ENCODE measurements around the gene TRIP12. TPM values are rescaled to one million over a fixed set of nuclear protein-coding genes. Genes with fewer than 3 reads are reported as not detected.

Gene TRIP12
- polyA plus RNA-seq, 1 of the 3 experiments (the other 2 are of a cell fraction): 30.3 TPM

GRCh38 chr2:229874647-229875046 lies 47.2 kb downstream of the TRIP12 start:
- H3K4me2 ChIP-seq: no peak overlapping the region
- no peaks in the 10 kb centered on the region for H3K9me2 ChIP-seq
- no peak for DNase-seq
- no peaks in the 10 kb centered on the region for H3K27me3 ChIP-seq (ENCODE audit: insufficient read depth)
- H3K9me3 ChIP-seq: no peaks in the 10 kb centered on the region
- H3K4me1 ChIP-seq (ENCODE audit: control insufficient read depth in 1 of 2, insufficient read depth in 2 of 2, low read depth in 1 of 2, low read length in 1 of 2): peaks cover 0 to 4% of the 10 kb centered on the region in 2 experiments; a peak in 3 of 4 replicates
- peaks cover 36% of the 10 kb centered on the region for H4K20me1 ChIP-seq (ENCODE audit: insufficient read depth)
- TF ChIP-seq TEAD4 (IDR thresholded peaks at IDR 0.05; ENCODE audit: borderline replicate concordance, insufficient read depth) (no peak), TAF1 (IDR thresholded peaks at IDR 0.05; ENCODE audit: borderline replicate concordance, low read depth, low read length) (no peak), MAX (IDR thresholded peaks at IDR 0.05; ENCODE audit: low read depth) (no peak), NFIC (IDR thresholded peaks at IDR 0.05; ENCODE audit: borderline replicate concordance) (no peak), YY1 (IDR thresholded peaks at IDR 0.05; ENCODE audit: low read depth) (no peak), EZH2phosphoT487 (IDR thresholded peaks at IDR 0.05; ENCODE audit: borderline replicate concordance, low read depth) (no peak), IRF3 (IDR thresholded peaks at IDR 0.05; ENCODE audit: low read depth, low read length) (no peak), RXRA (IDR thresholded peaks at IDR 0.05; ENCODE audit: borderline replicate concordance, low read depth) (no peak)
- TF ChIP-seq, protein P1, sequence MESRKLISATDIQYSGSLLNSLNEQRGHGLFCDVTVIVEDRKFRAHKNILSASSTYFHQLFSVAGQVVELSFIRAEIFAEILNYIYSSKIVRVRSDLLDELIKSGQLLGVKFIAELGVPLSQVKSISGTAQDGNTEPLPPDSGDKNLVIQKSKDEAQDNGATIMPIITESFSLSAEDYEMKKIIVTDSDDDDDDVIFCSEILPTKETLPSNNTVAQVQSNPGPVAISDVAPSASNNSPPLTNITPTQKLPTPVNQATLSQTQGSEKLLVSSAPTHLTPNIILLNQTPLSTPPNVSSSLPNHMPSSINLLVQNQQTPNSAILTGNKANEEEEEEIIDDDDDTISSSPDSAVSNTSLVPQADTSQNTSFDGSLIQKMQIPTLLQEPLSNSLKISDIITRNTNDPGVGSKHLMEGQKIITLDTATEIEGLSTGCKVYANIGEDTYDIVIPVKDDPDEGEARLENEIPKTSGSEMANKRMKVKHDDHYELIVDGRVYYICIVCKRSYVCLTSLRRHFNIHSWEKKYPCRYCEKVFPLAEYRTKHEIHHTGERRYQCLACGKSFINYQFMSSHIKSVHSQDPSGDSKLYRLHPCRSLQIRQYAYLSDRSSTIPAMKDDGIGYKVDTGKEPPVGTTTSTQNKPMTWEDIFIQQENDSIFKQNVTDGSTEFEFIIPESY (IDR thresholded peaks at IDR 0.05; ENCODE audit: borderline replicate concordance, low read depth): no peak
- no peak overlapping the region for H2AFZ ChIP-seq (ENCODE audit: low read depth)
- ChIA-PET CTCF (interaction anchor here (2.0 kb wide), 1 partner anchor 74 kb away, joined by 6 read pairs; no protein-coding TSS in a partner anchor), POLR2A (no interaction called here)
- no peaks in the 10 kb centered on the region for H3F3A ChIP-seq (replicated peaks; ENCODE audit: insufficient read depth)
- peaks cover 98% of the 10 kb centered on the region for H3K79me2 ChIP-seq (ENCODE audit: insufficient read depth)
- no peak overlapping the region for H3K9ac ChIP-seq
- no peak overlapping the region for H3K27ac ChIP-seq (ENCODE audit: low read depth in 2 of 2, low read length in 1 of 2)
- peaks cover 29 to 44% of the 10 kb centered on the region in 2 experiments for H3K36me3 ChIP-seq (replicated peaks in 1 of 2; ENCODE audit: control insufficient read depth in 1 of 2, insufficient read depth in 2 of 2, low read length in 1 of 2)
- no peak overlapping the region for H3K4me3 ChIP-seq (ENCODE audit: low read depth in 2 of 2, low read length in 1 of 2)
- WGBS (ENCODE audit: low lambda C conversion rate): 95% methylated on average over 4 of the region's 4 CpGs

DNA sequence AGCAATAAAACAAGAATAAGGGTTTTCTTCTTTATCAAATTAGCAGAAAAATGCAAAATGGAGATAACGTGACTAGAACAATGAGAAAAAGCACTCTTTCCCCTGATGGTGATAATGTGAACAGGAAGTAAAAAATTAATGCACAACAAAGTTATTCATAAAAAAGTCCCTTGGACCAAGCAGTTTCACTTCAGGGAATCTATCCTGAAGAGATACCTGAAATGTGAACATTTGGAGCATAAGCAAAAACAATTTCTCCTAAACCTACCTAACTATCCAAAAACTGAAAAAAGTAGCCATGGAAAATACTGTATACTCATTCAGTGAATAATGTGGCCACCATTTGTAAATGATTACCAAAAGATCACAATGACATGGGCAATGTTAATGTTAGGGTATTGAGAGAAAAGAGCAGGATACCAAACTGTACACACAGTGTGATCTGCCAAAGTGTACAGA lies 48.7 kb downstream of the TRIP12 start:
- H4K20me1 ChIP-seq (ENCODE audit: insufficient read depth): peaks cover 43% of the 10 kb centered on the region
- no peaks in the 10 kb centered on the region for H3K27me3 ChIP-seq (ENCODE audit: insufficient read depth)
- H3F3A ChIP-seq (replicated peaks; ENCODE audit: insufficient read depth): no peaks in the 10 kb centered on the region
- H3K9ac ChIP-seq: no peak overlapping the region
- TF ChIP-seq USF2 (IDR thresholded peaks at IDR 0.05; ENCODE audit: borderline replicate concordance, low read depth, low read length): no peak
- TF ChIP-seq MAX (IDR thresholded peaks at IDR 0.05; ENCODE audit: low read depth): no peak
- no peak for TF ChIP-seq FOXJ3 (CRISPR knock-in tag; IDR thresholded peaks at IDR 0.05)
- no peak for TF ChIP-seq RXRA (IDR thresholded peaks at IDR 0.05; ENCODE audit: borderline replicate concordance, low read depth)
- no peak for TF ChIP-seq SIN3A (IDR thresholded peaks at IDR 0.05; ENCODE audit: borderline replicate concordance, low read depth, low read length)
- TF ChIP-seq YY1 (IDR thresholded peaks at IDR 0.05; ENCODE audit: low read depth): no peak
- no peak for TF ChIP-seq JUND (IDR thresholded peaks at IDR 0.05)
- TF ChIP-seq GABPA (IDR thresholded peaks at IDR 0.05; ENCODE audit: low read depth): no peak
- WGBS (ENCODE audit: low lambda C conversion rate): 86% methylated on average over 1 of the region's 1 CpG
- peaks cover 0 to 4% of the 10 kb centered on the region in 2 experiments; a peak in 3 of 4 replicates for H3K4me1 ChIP-seq (ENCODE audit: control insufficient read depth in 1 of 2, insufficient read depth in 2 of 2, low read depth in 1 of 2, low read length in 1 of 2)
- H3K4me2 ChIP-seq: no peak overlapping the region
- no peak overlapping the region for H2AFZ ChIP-seq (ENCODE audit: low read depth)
- peaks cover 99% of the 10 kb centered on the region for H3K79me2 ChIP-seq (ENCODE audit: insufficient read depth)
- no peaks in the 10 kb centered on the region for H3K9me2 ChIP-seq
- DNase-seq: no peak
- no peak overlapping the region for H3K27ac ChIP-seq (ENCODE audit: low read depth in 2 of 2, low read length in 1 of 2)
- CTCF ChIA-PET: interaction anchor here (0.9 kb wide), 1 partner anchor 13 kb away, joined by 3 read pairs; no protein-coding TSS in a partner anchor
- H3K4me3 ChIP-seq (ENCODE audit: low read depth in 2 of 2, low read length in 1 of 2): no peak overlapping the region
- POLR2A ChIA-PET: no interaction called here
- peaks cover 32 to 40% of the 10 kb centered on the region in 2 experiments for H3K36me3 ChIP-seq (replicated peaks in 1 of 2; ENCODE audit: control insufficient read depth in 1 of 2, insufficient read depth in 2 of 2, low read length in 1 of 2)
- no peaks in the 10 kb centered on the region for H3K9me3 ChIP-seq

Measured in SK-N-SH (cell line).